ENCODE data around the gene SLC8B1.

DNA sequence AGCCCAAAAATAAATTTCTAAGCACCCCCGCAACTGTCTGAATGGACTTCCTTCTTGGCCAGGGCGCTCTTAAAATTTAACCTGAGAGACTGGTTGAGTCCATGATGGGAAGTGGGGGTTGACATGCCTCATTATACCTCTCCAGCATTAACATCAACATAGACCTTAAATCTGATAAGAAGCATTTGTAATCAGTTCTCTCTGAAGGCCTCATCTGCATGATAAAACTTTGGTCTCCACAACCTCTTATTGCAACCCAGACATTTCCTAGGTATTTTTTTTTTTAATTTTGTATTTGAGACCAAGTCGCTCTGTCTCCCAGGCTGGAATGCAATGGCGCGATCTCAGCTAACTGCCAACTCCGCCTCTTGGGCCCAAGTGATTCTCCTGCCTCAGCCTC lies 10.4 kb upstream of the SLC8B1 start:
- TF ChIP-seq TCF7L2 (IDR thresholded peaks at IDR 0.05; ENCODE audit: borderline replicate concordance, low read depth, low read length) (no peak), ZBTB49 (tag by site-specific recombination; IDR thresholded peaks at IDR 0.05; ENCODE audit: low read depth) (no peak)

Measured in HEK293 (cell line).